ENCODE results near the gene EMID1.

EMID1 gene

DNA sequence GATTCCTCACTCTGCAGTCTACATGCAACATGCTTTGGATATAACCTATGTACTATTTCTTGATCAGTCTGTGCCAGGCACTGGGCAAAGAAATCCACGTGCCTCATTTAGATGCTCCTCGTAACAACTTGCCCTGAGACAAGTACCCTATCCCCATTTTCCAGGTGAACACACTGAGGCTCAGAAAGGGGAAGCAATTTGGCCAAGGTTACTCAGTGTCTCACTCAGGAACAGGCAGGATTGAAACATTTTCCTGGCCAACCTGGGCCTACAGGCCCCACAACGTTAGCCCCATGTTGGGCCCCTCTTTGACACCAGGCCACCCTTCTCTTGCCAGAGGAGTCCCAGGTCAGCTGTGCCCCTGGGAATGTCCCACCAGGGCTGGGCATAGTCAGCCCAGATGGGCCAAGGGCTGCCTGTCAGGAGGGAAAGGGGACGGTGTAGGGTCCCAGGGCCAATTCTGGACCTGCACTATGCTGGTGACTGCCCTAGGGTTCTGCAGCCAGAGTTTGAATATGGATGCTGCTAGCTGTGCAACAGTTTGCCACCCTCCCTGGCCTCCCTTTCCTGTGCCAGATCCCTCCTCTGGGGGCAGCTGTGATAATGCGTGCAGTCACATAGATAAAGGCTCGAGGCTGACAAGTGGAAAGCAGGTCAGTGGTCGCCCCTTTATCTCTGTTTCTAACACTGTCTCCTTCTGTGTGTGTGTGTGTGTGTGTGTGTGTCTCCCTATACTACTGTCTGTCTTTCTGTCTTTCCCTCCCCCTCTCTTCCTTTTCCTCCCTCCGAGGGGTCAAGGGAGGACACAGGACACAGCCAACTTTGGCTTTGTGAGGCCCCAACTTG lies 10.4 kb upstream of the EMID1 start:
- no peak for DNase-seq (ENCODE audit: low read depth)

DNA sequence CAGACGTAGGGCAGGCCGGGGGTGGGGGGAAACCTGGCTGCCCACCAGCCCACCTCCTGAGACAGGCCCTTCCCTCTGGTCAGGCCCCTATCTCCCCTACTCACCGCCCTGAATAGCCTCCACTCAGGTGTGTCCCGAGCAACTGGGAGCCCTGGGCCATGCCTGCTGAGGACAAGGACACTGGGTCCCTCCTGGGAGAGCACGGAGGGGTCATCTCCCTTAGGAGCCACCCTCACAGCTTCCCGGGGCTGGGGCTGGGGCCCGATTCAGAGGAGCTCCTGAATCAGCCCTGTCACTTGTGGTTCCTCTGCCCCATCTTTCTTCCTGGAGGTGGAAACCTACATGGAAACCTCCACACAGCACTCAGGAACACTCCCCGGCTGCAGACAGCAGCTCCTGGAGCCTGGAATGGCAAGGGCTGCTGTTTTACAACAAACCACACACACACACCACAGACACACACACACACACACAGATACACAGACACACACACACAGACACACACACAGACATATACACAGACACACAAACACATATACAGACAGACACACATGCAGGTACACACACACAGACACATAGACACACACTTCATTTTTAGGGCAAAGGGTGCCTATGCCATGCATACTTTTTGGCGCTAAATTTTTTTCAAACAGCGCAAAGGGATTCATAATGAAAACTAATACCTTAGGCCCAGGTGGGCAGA lies 9.6 kb upstream of the EMID1 start:
- DNase-seq (ENCODE audit: low read depth): no peak

DNA sequence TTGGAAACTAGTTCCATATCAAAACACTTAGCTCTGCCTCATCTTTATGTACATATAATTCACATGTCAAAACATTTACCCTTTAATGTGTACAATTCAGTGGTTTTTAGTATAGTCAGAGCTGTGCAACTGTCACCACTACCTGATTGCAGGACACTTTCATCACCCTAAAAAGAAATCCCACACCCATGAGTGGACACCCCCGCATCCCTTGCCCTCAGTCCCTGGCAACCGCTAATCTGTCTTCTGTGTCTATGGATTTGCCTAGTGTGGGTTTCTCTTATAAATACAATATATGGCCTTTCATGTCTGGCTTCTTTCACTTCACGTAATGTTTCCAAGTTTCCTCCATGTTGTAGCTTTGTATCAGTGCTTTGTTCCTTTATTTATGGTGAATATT lies 8.6 kb upstream of the EMID1 start:
- DNase-seq (ENCODE audit: low read depth): no peak

DNA sequence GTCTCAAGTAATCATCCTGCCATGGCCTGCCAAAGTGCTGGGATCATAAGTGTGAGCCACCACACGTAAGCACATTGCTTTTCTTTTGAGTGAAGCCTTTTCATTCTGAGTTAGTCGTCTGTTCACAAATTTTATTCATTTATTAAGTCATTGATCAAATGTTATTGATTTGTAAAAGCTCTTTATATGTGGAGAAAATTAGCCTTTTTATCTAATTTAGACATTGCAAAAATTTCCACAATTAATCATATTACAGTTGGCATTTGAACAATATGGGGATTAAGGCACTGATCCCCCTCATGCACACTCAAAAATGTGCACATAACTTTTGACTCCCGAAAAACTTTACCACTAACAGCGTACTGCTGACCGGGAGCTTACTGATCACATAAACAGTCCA lies 7.5 kb upstream of the EMID1 start:
- DNase-seq (ENCODE audit: low read depth): no peak

DNA sequence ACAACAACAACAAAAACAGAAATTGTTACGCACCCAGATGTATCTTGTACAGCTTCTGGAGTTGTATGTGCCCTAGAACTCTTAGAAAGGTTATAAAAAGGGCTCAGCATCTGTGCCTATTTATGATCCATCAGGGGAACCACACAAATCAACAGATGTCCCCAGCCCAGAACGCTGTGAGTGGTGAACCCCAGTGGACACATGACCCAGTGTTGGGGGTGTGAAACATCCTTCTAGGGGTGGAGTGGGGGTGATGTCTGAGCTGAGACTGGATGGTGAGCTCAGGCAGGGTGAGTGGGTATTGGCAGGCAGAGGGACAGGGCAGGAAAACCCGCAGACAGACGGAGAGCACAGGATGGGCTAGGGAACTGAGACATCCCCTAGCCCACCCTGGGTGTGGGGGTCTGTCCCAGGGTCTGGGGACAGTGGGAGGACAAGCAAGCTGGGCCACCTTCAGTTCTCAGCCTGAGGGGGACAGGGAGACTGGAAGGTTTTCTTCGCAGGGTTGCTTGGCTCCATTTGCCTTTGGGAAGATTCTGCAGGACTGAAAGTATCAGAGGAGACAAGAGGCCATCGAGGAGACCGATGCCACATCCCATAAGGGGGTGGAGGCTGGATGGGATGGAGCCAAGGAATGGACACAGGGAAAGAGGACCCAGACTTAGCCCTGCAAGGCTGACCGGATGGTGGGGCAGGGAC lies 5.8 kb upstream of the EMID1 start:
- DNase-seq (ENCODE audit: low read depth): no peak

DNA sequence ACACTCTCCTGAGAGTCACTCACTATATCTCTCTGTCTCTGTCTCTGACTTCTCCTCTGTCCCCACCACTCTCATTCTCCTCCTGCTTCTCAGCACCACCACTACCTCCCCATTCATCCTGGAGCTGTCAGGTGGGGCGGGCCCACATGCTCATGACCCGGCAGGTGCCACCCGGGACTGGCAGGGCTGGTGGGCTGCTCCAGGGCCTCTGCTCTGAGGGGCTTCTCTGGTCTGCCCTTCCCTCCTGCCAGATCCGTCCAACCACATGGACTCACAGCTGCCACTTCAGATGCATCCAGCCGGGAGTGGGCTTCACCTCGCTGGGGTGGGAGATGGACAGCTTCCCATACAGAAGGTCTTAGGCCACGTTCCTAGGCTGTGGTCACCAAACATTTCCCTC lies 4.8 kb upstream of the EMID1 start:
- DNase-seq (ENCODE audit: low read depth): no peak

DNA sequence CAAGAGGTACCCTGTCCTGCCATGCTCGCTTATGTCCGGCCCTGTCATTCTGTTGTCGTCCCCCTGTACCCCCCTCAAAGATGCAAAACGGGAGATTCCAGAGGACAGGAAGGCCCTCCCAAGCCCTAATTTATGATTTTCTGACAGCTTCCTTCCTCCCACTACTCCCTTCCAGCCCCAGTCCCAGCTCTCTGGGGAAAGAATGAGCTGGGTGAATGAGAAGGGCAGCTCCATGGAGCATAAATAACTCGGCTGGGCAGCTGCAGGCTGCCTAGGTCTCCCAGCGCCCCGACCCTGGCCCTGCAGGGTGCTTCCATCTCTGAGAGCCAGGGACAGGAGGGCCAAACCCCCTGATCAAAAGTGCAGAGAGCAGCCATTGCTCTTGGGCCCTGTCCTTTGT lies 3.9 kb upstream of the EMID1 start:
- no peak for DNase-seq (ENCODE audit: low read depth)

DNA sequence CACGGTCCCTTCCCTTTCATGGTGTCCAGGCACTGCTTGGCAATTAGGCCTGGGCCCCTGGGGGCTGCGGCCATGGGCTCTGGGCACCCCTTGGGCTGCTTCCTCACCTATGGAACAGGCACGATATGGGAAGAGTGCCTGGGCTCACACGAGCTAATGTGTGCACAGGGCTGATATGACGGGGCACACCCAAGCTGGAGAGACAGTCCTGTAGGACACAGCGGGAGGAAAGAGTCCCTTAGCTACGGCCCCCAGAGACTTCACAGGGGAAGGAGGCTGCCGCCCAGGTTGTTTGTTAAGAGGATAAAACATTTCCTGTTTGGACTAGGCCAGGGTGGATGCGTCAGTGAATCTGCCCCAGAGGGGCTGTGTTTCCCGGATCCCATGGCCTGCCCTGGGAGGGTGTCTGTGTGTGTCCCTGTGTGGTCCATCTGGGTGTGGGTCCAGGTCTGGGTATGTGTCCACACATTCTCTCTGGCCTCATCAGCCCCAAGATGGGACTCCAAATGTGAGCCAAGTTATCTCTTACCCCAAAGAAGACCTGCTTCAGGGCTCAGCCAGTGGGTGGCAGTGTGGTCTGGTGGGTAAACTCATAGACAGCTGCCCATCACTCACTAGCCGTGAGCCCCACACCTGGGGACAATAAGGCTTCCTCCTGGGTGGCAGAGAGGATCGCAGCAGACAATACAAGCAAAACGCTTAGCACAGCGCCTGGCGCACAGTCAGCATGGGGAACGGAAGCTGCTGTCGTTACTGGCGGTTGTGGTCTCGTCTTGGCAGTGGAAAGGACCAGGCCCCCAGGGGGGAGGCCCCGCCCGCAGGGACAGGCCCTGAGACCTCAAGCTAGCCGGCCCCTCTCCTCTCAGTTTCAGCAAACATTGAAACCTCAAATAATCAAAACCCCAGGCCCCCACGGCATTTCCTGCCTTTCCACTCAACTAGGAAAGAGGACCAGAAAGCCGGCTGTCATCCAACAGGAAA lies 3.2 kb upstream of the EMID1 start:
- peak; percentile 54 for DNase-seq (ENCODE audit: low read depth)

DNA sequence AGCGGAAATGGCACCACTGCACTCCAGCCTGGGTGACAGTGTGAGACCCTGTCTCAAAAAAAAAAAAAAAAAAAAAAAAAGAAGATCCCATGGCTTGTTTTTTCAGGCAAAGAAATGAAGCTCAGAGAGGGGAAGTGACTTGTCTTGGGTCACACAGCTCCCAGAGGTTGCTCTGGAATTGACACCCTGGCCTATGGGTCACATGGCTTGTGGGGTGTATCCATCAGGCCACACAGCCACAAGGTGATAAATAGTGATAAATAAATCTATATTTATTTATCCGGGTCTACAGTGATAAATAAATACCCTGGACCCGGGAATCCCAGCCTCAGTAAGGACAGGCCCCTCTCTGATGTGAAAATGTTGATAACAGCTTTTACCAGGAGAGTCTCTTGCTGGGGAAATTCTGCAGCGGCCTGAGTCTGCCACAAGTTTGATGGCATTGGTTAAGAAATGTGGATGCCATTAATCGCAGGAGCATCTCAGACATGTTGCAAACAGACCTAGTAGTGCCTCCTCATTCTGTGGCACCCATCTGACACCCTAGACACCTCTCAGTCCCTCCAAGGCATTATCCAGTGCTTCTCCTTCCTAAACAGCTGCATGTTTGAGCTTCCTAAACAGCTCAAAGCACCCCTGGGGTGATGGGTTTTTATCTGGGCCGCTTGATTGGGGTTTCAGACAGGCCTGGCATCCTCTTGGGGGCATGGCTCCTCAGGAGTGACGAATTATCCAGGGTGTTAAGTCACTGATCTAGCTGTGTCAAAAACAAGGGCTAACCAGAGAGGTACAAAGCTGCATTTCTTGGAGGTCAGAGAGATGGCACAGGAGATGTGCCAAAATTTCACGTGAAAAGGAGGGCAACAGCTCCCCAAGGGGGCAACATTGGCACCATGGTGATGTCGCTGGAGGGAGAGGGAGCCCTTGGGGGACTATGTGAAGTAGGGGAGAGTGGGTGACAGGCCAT lies 1.9 kb upstream of the EMID1 start:
- DNase-seq (ENCODE audit: low read depth): no peak

DNA sequence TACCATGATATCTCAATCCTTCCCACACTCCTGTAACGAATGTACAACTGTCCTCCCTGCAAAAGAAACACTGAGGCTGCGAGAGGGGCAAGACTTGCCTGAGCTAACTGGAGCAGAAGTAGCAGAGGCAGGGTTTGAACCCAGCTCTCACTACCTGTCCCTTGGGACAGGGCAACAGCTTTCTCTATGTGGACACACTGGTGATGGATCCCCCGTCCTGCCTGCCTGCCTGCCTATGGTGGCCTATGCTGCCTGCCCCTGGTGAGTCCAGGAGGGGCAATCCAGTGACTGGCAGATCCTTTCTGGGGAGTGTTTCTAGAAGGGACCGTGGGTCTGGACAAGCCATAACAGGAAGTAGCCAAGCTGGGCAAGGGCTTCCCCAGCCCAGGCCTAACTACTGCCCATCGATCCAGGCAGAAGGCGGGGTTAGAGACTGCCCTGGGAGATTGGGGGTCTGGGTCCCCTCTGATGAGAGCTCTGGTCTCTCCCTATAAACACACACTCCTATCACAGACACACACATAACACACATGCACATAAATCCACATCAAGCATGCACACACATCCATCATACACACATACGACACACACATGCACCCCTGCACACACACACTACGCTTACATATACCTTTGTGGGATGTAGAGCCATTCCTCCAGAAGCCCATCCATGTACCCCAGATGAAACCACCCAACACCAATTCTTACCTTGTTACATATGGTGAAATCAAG lies 1.1 kb upstream of the EMID1 start:
- no peak for DNase-seq (ENCODE audit: low read depth)

DNA sequence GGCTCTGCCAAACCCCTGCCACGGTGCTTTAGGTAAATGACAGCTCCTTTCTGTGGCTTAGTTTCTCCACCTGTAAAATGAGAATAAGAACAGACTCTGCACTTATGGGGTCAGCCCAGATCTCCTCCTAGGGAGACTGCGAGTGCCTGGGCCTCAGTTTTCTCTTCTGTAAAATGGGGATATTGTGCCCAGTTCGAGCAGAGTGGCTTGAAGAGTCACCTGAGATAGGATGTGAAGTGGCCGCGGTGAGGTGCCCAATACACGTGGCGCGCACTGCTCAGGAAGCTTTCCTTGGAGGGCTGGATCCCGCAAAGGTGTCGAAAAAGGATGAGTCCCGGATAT lies 473 bp upstream of the EMID1 start:
- no peak for DNase-seq (ENCODE audit: low read depth)

DNA sequence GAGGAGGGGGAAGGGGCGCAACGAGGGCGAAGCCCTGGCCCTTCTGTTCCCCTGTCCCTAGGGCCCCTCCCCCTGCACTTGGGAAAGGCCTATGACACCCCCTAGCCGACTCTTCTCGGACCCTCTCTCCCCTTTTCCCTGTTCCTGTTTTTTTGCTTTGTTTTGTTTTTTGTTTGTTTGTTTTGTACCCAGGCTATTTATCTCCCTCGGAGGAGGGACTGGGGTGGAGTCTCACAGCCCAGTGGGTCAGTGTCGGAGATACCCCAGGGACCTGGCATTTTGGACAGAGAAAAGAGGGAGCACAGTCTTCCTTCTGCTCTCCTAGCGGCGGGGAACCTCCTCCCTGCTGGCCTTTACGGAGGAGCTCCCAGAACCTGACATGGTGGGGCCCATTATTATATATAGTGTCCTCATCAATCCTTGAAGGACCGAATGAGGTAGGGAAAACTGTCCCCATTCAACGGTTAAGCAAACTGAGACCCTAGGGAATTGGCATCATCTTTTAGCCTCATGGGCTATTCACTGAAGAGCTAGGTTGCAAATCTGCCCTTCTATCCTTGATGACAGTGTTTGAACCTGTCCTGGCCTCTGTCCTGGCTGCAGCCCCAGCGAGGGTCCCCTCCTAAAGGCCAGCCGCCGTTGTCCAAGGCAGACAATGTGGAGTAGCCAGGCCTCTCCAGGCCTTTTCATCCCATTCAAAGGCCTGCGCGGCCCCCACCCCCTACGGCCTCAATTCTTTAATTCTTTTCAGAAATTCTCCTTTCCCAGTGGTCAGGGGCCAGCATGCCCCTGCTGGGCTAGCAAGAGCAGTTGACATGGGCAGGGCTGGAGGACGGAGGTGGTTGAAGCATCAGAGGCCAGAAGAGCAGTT lies 911 bp downstream of the EMID1 start:
- no peak for DNase-seq (ENCODE audit: low read depth)

DNA sequence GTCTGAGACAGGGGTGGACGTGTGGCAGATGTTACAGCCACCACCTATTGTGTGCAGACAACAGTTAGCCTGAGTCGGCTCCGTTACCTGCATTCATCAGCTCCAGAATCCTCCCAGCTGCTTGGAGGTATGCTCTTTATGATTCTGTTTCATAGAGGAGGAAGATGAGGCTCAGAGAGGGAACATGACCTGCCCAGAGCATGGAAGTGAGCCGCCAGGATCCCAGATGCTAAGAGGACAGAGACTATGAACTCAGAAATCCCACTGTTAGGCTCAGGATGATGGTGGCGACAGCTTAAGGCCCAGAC lies 1.5 kb downstream of the EMID1 start:
- no peak for DNase-seq (ENCODE audit: low read depth)

DNA sequence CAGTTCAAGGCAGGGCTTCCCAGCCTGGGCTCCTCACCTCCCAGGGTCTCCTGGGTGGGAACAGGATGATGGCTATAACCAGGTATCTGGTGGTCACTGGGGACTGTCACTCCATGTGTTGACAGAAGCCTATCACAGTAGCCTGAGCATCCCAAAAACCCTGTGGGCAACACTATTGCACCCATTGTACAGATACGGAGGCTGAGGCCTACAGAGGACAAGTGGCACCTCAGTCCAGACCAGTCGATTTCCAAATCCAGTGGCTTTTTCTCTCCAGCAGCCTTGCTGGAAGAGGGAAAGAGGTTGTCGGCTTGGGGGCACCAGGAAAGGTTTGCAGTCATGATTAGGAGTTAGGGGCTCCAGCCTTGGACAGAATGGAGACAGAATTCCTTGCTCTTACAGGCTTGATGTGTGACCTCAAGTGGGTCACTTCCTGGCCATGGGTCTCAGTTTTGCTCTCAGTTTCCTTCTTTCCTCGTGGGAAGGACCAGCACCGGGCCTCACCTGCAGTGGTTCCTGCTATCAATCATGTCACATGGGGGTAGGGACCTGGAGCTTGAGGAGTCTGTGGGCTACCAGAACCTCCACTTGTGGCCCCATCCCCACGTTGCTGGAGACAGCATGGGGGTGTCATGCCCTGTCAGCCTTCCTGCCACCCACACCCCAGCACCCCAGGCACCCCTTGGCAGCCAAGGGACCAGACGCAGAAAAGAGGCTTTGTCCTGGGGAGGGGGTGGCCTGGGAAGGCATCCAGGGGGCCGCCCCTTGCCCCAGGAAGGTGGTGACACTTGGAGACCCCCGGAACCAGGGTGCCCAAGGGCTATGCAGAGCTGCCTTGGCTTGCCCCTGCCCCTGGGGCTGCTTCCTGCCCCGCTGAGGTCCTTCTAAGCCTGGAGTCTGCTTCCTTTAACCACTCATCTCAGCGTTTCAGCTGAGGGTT lies 2.1 kb downstream of the EMID1 start:
- no peak for DNase-seq (ENCODE audit: low read depth)

DNA sequence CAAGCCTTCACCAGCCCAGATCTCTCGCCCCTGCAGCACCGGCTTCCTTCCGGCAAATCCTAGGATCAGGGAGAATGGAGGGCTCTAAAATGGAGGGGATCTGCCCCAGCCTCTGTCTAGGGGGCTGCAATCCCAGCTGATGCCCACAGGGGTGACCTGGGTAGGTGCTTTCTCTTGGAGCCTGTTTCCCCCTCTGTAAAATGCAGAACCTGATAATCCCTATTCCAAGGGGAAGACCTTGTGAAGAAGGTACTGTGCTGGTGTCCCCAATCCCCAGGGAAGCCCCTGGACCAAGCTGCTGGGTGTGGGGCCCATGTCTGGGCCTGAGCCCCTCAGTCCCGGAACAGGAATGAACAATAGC lies 2.8 kb downstream of the EMID1 start:
- no peak for DNase-seq (ENCODE audit: low read depth)

DNA sequence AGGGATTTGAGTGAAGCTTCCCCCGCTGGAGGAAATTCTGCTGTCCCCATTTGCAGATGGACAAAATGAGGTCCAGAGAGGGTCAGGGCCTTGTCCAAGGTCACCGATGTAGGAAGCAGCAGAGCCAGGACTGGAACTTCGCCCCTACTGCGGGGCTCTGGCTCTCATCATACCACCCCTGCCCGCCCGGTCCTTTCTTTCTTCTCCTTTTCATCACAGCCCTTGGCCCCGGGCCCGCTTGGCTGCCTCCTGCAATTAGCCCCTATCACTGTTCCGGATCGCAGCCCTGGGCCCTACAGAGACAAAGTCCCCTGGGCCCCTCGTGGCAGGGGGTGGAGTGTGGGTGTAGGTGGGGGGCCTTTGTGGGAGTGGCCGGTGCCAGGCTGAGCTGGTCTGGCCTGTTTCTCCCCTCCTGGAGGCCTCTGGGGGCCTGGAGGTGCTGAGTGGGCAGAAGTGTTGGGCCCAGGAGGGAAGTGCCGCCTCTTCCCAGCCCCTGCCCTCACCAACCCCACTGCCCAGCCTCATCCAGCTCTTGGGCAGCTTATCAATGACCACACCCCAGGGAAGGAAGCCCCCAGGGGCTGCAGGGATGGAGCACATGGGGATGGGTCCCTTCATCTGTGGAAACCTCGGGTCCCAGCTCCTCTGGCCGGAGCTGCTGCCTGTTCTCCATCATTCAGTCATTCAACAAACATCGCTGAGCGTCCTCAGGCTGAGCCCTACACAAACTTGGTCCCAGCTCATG lies 3.4 kb downstream of the EMID1 start:
- DNase-seq (ENCODE audit: low read depth): no peak

DNA sequence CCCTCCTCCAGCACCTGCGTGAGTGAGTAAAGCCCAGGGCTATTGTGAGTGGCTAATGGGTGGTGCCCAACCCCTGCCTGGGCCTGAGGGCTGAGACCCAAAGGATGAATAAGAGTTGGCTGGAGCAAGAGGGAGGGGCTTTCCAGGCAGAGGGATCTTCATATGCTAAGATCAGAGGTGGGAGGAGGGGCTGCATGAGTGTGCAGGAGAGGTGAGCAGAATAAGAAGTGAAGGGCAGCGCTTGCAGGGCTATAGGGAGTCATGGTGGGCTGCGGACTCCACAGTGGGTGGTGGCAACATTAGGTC lies 3.9 kb downstream of the EMID1 start:
- no peak for DNase-seq (ENCODE audit: low read depth)

DNA sequence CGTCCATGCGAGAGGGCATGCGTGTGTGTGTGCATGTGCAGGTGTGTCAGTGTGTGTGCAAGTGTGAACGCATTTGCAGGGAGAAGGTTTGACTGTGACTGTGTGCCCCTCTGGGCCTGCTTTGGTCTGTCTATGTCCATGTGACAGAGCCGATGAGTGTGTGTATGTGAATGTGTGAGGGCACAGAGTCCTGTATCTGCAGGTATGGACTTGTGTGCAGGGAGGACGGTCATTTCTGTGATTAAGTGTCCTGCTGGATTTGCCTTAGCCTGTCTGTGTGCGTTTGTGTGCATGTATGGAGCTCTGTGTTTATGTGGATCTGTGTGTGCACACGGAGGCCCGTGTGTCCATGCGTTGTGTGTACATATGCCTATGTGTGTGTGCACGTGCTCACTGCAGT lies 5.4 kb downstream of the EMID1 start:
- DNase-seq (ENCODE audit: low read depth): no peak
